ENCODE results near the gene MGA. TPM values are rescaled to one million over a fixed set of nuclear protein-coding genes. Genes with fewer than 3 reads are reported as not detected.

The MGA gene
- polyA plus RNA-seq, 1 donor (not counting 4 experiments of a cell fraction or from before 2014, with no cell fraction given), result 6.3 TPM

DNA sequence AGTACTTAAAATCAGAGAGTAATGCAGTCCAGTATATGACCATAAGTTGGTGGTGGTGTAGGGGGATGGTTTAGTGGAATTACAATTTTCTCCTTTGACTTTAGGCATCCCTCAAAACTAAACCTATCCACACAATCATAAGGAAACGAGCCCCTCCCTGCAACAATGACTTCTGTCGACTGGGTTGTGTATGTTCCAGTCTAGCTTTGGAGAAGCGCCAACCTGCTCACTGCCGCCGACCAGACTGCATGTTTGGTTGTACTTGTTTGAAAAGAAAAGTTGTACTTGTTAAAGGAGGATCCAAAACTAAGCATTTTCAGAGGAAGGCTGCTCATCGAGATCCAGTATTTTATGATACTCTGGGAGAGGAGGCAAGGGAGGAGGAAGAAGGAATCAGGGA, 52.8 kb downstream of the MGA start:
- dilution Hi-C loops (cut with MboI; ENCODE audit: extremely low pct_ligation_motif_present, low sequenced_read_pairs), result no loop called here
- H3K9me3 ChIP-seq (ENCODE audit: control insufficient read depth, low read depth, low read length), result no peaks in the 10 kb centered on the region
- no peaks in the 10 kb centered on the region for H4K20me1 ChIP-seq (ENCODE audit: control insufficient read depth, extremely low read depth, insufficient read depth, low read length)

DNA sequence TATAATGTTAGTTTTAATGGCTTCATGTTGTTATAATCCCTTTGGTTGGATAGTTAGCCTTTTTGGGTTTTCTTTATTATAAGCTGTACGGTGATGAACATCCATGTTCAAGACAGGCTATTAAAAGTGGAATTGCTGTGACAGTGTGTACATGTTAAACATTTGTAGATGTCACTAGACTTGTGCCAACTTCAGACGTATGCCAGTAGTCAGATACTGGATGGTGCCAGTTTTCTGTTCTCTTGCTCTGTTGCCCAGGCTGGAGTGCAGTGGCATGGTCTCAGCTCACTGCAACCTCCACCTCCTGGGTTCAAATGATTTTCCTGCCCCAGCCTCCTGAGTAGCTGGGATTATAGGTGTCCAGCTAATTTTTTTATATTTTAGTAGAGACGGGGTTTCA, 54.1 kb downstream of the MGA start:
- Histone ChIP-seq H3K27me3 (ENCODE audit: control insufficient read depth, extremely low read depth, insufficient read depth, low read length) (no peaks in the 10 kb centered on the region), H3K36me3 (ENCODE audit: control insufficient read depth in 2 of 2, extremely low read depth in 1 of 2, insufficient read depth in 2 of 2, low read length in 2 of 2) (peaks cover 7 to 11% of the 10 kb centered on the region in 2 experiments), H3K4me2 (ENCODE audit: control insufficient read depth, extremely low read depth, insufficient read depth, low read depth, low read length) (no peak overlapping the region), H3K27ac (ENCODE audit: control insufficient read depth, insufficient read depth, low read length) (no peak overlapping the region), H3K4me3 (ENCODE audit: control insufficient read depth in 2 of 3, extremely low read depth in 1 of 3, insufficient read depth in 2 of 3, low read depth in 1 of 3, low read length in 3 of 3) (no peak overlapping the region), H4K20me1 (ENCODE audit: control insufficient read depth, extremely low read depth, insufficient read depth, low read length) (no peaks in the 10 kb centered on the region), H3K4me1 (ENCODE audit: control insufficient read depth, extremely low read depth, insufficient read depth, low read length) (no peaks in the 10 kb centered on the region), H3K9me1 (ENCODE audit: control insufficient read depth, extremely low read depth, insufficient read depth, low read length) (no peaks in the 10 kb centered on the region), H3K79me2 (ENCODE audit: control insufficient read depth, insufficient read depth, low read length) (no peaks in the 10 kb centered on the region), H3K9me3 (ENCODE audit: control insufficient read depth, low read depth, low read length) (no peaks in the 10 kb centered on the region), H3K9ac (ENCODE audit: control insufficient read depth, extremely low read depth, insufficient read depth, low read length) (no peak overlapping the region), H2AFZ (ENCODE audit: control insufficient read depth, low read length) (no peak overlapping the region)
- dilution Hi-C loops (cut with MboI; ENCODE audit: extremely low pct_ligation_motif_present, low sequenced_read_pairs), result no loop called here
- TF ChIP-seq EZH2 (IDR thresholded peaks at IDR 0.05; ENCODE audit: low read length), result no peak
- TF ChIP-seq, protein P1, sequence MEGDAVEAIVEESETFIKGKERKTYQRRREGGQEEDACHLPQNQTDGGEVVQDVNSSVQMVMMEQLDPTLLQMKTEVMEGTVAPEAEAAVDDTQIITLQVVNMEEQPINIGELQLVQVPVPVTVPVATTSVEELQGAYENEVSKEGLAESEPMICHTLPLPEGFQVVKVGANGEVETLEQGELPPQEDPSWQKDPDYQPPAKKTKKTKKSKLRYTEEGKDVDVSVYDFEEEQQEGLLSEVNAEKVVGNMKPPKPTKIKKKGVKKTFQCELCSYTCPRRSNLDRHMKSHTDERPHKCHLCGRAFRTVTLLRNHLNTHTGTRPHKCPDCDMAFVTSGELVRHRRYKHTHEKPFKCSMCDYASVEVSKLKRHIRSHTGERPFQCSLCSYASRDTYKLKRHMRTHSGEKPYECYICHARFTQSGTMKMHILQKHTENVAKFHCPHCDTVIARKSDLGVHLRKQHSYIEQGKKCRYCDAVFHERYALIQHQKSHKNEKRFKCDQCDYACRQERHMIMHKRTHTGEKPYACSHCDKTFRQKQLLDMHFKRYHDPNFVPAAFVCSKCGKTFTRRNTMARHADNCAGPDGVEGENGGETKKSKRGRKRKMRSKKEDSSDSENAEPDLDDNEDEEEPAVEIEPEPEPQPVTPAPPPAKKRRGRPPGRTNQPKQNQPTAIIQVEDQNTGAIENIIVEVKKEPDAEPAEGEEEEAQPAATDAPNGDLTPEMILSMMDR (optimal IDR thresholded peaks at IDR 0.05 in 1 of 3, IDR thresholded peaks at IDR 0.05 in 1 of 3, conservative IDR thresholded peaks at IDR 0.05 in 1 of 3; ENCODE audit: extremely low read depth in 1 of 3, insufficient read depth in 2 of 3, low read length in 3 of 3), result no peak
- no peak for FAIRE-seq
- DNase-seq (ENCODE audit: low read depth, low spot score), result no peak

More for the DNA sequence above, 52.8 kb downstream of the MGA start:
- peaks cover 9 to 11% of the 10 kb centered on the region in 2 experiments for H3K36me3 ChIP-seq (ENCODE audit: control insufficient read depth in 2 of 2, extremely low read depth in 1 of 2, insufficient read depth in 2 of 2, low read length in 2 of 2)
- no peaks in the 10 kb centered on the region for H3K4me1 ChIP-seq (ENCODE audit: control insufficient read depth, extremely low read depth, insufficient read depth, low read length)
- no peak overlapping the region for H3K27ac ChIP-seq (ENCODE audit: control insufficient read depth, insufficient read depth, low read length)
- H3K79me2 ChIP-seq (ENCODE audit: control insufficient read depth, insufficient read depth, low read length), result no peaks in the 10 kb centered on the region
- H3K9me1 ChIP-seq (ENCODE audit: control insufficient read depth, extremely low read depth, insufficient read depth, low read length), result no peaks in the 10 kb centered on the region
- H3K27me3 ChIP-seq (ENCODE audit: control insufficient read depth, extremely low read depth, insufficient read depth, low read length), result no peaks in the 10 kb centered on the region
- FAIRE-seq (no peak), DNase-seq (ENCODE audit: low read depth, low spot score) (no peak)
- TF ChIP-seq, protein P1 (optimal IDR thresholded peaks at IDR 0.05 in 1 of 3, IDR thresholded peaks at IDR 0.05 in 1 of 3, conservative IDR thresholded peaks at IDR 0.05 in 1 of 3; ENCODE audit: extremely low read depth in 1 of 3, insufficient read depth in 2 of 3, low read length in 3 of 3), result no peak
- H2AFZ ChIP-seq (ENCODE audit: control insufficient read depth, low read length), result no peak overlapping the region
- no peak overlapping the region for H3K9ac ChIP-seq (ENCODE audit: control insufficient read depth, extremely low read depth, insufficient read depth, low read length)
- no peak overlapping the region for H3K4me2 ChIP-seq (ENCODE audit: control insufficient read depth, extremely low read depth, insufficient read depth, low read depth, low read length)
- no peak overlapping the region for H3K4me3 ChIP-seq (ENCODE audit: control insufficient read depth in 2 of 3, extremely low read depth in 1 of 3, insufficient read depth in 2 of 3, low read depth in 1 of 3, low read length in 3 of 3)

Measured in keratinocyte (primary cell).